Activated CD8-positive, alpha-beta T cell treated with anti-CD3 and anti-CD28 coated beads, Interleukin-2, amount 10 ng/mL, durations not matched to agents 7 days and 5 days (primary cell): ENCODE measurements around the gene AGTRAP. TPM values are rescaled to one million over a fixed set of nuclear protein-coding genes. Genes with fewer than 3 reads are reported as not detected.

Experiments
- ATAC-seq: fragments of 150-1000 bp; cut with Tn5 transposase; one replicate; pipeline ENCODE4 v1.10.0; 2021; ENCODE audit warnings: moderate library complexity
- CTCF ChIA-PET: fragments of 350-600 bp; sonication (Branson Sonifier 250); formaldehyde crosslinking; loops from one replicate; lab custom pipeline; 2021; ENCODE audit warnings: antibody characterized with exemption; lab: Charles Lee
- POLR2A ChIA-PET: fragments of 350-600 bp; sonication (Branson Sonifier 250); formaldehyde crosslinking; loops from one replicate; lab custom pipeline; 2021; ENCODE audit warnings: antibody characterized with exemption; lab: Charles Lee
- DNase-seq: peaks from one replicate; pipeline ENCODE4 v3.0.0-alpha.2; 2020
- H3K27ac Mint-ChIP-seq: one replicate; pipeline ENCODE4 v1.8.0; 2021; ENCODE audit warnings: mild to moderate bottlenecking, mixed read lengths
- H3K27me3 Mint-ChIP-seq: one replicate; pipeline ENCODE4 v1.8.0; 2021; ENCODE audit warnings: low read depth, mixed read lengths
- H3K36me3 Mint-ChIP-seq: one replicate; pipeline ENCODE4 v1.8.0; 2021; ENCODE audit warnings: low read depth, mixed read lengths
- H3K4me1 Mint-ChIP-seq: one replicate; pipeline ENCODE4 v1.8.0; 2021; ENCODE audit warnings: low read depth, mixed read lengths
- H3K4me3 Mint-ChIP-seq: one replicate; pipeline ENCODE4 v1.8.0; 2021; ENCODE audit warnings: mild to moderate bottlenecking, mixed read lengths
- H3K9me3 Mint-ChIP-seq: one replicate; pipeline ENCODE4 v1.8.0; 2022; ENCODE audit warnings: mixed read lengths; ENCODE audit not compliant: insufficient read depth
- total RNA-seq, 2 experiments: library from RNA; stranded (reverse); gene quantifications; one replicate each; pipeline ENCODE4 v1.2.3, GENCODE V29; 2021

Gene AGTRAP
- total RNA-seq, 2 experiments from 2014 or later, result 82.5 to 84.2 TPM

DNA sequence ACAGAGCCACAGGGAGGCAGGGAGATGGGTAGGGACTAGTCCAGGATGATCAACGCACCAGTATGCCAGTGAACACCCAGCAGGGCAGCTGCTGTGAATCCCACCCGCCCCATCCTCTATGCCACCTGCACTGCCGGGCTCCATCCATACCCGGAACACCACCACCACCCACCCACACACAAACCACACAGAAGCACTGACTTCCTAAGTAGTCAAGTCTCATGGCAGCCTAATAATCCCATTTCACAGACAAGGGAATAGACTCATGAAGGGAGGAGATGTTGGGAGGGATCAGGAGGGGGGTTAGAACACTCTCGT lies 38.1 kb upstream of the AGTRAP start:
- CTCF ChIA-PET, result interaction anchor here (1.5 to 2.5 kb wide), 2 partner anchors 10 to 21 kb away, joined by 3 to 8 read pairs; no protein-coding TSS in a partner anchor
- ATAC-seq, result no peak
- Mint-ChIP-seq H3K4me3 (no peak overlapping the region), H3K4me1 (peaks cover 27% of the 10 kb centered on the region), H3K27me3 (peaks cover 19% of the 10 kb centered on the region), H3K27ac (no peak overlapping the region), H3K36me3 (peaks cover 1% of the 10 kb centered on the region), H3K9me3 (no peaks in the 10 kb centered on the region)
- no peak for DNase-seq
- POLR2A ChIA-PET, result no interaction called here

- Mint-ChIP-seq H3K36me3 (no peaks in the 10 kb centered on the region), H3K4me1 (peaks cover 21% of the 10 kb centered on the region), H3K27ac (no peak overlapping the region), H3K27me3 (peaks cover 24% of the 10 kb centered on the region), H3K4me3 (no peak overlapping the region), H3K9me3 (no peaks in the 10 kb centered on the region)
- ATAC-seq (no peak), DNase-seq (no peak)
- POLR2A ChIA-PET, result interaction anchor here (1.2 to 1.7 kb wide), 2 partner anchors 41 to 208 kb away, joined by 3 to 5 read pairs; no protein-coding TSS in a partner anchor
- CTCF ChIA-PET, result interaction anchor here (0.8 to 1.4 kb wide), 2 partner anchors 19 to 36 kb away, joined by 3 to 4 read pairs; partner anchors contain the start of gene MAD2L2
These were observed 35.1 kb upstream of the AGTRAP start for GRCh38 chr1:11700601-11701467.

GRCh38 chr1:11701551-11701961 lies 34.4 kb upstream of the AGTRAP start:
- Mint-ChIP-seq H3K27me3 (peaks cover 24% of the 10 kb centered on the region), H3K36me3 (no peaks in the 10 kb centered on the region), H3K27ac (no peak overlapping the region), H3K4me3 (no peak overlapping the region), H3K9me3 (no peaks in the 10 kb centered on the region), H3K4me1 (peaks cover 21% of the 10 kb centered on the region)
- CTCF ChIA-PET, result no interaction called here
- ATAC-seq, result no peak
- POLR2A ChIA-PET, result interaction anchor here (1.2 to 1.7 kb wide), 2 partner anchors 42 to 207 kb away, joined by 3 to 5 read pairs; no protein-coding TSS in a partner anchor
- DNase-seq, result no peak

DNA sequence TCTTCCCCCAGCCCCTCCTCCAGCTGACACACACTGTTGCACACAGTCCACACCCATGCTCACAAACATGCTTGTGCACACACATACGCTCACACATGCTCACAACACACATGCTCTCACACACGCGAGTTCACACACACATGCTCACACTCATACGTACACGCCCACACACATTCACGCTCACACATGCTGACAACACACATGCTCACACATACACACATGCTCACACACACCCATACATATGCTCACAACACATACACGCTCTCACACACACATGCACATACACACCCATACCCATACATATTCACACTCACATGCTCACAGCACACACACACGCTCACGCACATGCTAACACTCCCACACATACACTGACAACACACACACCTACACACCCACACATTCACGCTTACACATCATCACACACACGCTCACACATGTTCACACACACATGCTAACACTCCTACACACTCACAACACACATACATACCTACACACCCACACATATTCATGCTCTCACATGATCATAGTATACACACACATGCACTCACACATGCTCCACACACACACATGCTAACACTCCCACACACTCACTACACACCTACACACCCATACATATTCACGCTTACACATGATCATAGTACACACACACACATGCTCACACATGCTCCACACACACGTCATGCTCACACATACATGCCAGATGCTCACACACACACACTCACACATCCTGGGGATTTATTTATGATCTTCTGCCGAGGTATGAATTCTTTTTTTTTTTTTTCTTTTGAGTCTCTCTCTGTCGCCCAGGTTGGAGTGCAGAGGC lies 33.7 kb upstream of the AGTRAP start:
- POLR2A ChIA-PET, result no interaction called here
- H3K4me1 Mint-ChIP-seq, result peaks cover 19% of the 10 kb centered on the region
- ATAC-seq (no peak), DNase-seq (no peak)
- H3K9me3 Mint-ChIP-seq, result no peaks in the 10 kb centered on the region
- CTCF ChIA-PET, result no interaction called here
- no peaks in the 10 kb centered on the region for H3K36me3 Mint-ChIP-seq
- H3K27me3 Mint-ChIP-seq, result peaks cover 24% of the 10 kb centered on the region
- no peak overlapping the region for H3K4me3 Mint-ChIP-seq
- H3K27ac Mint-ChIP-seq, result no peak overlapping the region

GRCh38 chr1:11703357-11704193 lies 32.4 kb upstream of the AGTRAP start:
- ATAC-seq, result no peak
- Mint-ChIP-seq H3K9me3 (no peaks in the 10 kb centered on the region), H3K4me1 (peaks cover 11% of the 10 kb centered on the region), H3K36me3 (peaks cover 2% of the 10 kb centered on the region), H3K4me3 (no peak overlapping the region), H3K27me3 (peaks cover 21% of the 10 kb centered on the region), H3K27ac (no peak overlapping the region)
- ChIA-PET POLR2A (no interaction called here), CTCF (interaction anchor here (2.1 kb wide), 1 partner anchor 12 kb away, joined by 9 read pairs; no protein-coding TSS in a partner anchor)
- DNase-seq, result no peak

DNA sequence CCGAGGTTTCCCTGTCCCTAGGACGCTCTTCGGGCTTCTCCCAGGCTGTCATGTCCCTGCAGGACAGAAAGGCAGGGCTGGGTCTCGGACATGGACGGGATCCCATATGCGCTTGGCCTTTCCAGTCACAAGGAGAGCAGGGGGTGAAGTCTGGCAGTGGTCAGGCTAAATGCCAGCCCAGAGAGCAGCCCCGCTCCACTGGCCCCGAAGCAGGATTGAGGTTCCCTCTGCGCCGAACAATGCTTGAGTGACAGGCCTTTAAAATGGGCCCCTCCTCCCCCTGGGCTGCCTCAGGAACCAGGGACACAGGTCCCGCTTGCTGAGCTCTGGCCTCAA lies 31.8 kb upstream of the AGTRAP start:
- Mint-ChIP-seq H3K4me3 (no peak overlapping the region), H3K4me1 (peaks cover 16% of the 10 kb centered on the region), H3K27ac (no peak overlapping the region), H3K27me3 (peaks cover 17% of the 10 kb centered on the region), H3K9me3 (no peaks in the 10 kb centered on the region), H3K36me3 (peaks cover 2% of the 10 kb centered on the region)
- ATAC-seq (no peak), DNase-seq (no peak)
- CTCF ChIA-PET, result interaction anchor here (2.1 kb wide), 1 partner anchor 11 kb away, joined by 9 read pairs; no protein-coding TSS in a partner anchor
- POLR2A ChIA-PET, result no interaction called here

DNA sequence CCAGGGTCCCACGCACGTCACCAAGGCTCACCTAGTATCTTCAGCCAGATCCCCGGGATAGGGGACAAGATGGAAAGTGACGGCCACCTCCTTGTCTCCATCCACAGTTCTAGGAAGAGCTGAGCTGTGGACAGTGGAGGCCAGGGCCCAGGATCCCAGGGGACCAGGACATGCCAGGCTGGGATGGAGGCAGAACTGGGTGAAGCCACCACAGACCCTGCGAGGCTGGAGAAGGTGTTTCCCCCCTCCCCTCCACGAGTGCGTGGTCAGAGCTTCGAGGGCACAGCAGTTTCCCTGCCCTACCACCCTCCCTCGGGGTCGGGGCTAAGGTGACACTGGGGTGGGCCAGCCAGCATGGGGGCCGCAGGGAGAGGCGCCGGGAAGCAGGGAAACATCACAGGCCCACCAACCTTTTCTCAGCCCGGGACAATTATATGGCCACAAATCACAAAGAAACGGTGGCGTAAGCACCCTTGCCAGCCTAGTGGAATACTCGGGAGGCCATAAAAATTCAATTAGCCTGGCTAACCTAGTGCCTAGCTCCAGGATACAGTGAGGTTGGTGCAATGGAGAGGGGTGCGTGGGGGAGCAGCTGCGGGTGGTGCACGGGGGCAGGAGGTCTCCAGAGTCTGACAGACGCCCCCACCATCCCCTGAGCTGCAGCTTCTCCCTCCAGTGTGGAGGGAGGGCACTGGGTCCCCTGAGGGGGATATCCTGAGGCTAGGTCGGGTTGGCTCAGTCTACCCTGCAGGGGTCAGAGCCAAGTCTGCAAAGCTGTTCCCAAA lies 31.1 kb upstream of the AGTRAP start:
- DNase-seq, result no peak
- peaks cover 16% of the 10 kb centered on the region for H3K4me1 Mint-ChIP-seq
- ATAC-seq, result no peak
- peaks cover 19% of the 10 kb centered on the region for H3K27me3 Mint-ChIP-seq
- H3K9me3 Mint-ChIP-seq, result no peaks in the 10 kb centered on the region
- no peak overlapping the region for H3K27ac Mint-ChIP-seq
- ChIA-PET POLR2A (interaction anchor here (1.0 kb wide), 1 partner anchor 203 kb away, joined by 3 read pairs; no protein-coding TSS in a partner anchor), CTCF (interaction anchor here (2.1 kb wide), 1 partner anchor 11 kb away, joined by 9 read pairs; no protein-coding TSS in a partner anchor)
- no peak overlapping the region for H3K4me3 Mint-ChIP-seq
- H3K36me3 Mint-ChIP-seq, result peaks cover 2% of the 10 kb centered on the region

GRCh38 chr1:11705596-11705995 lies 30.3 kb upstream of the AGTRAP start:
- H3K27ac Mint-ChIP-seq, result no peak overlapping the region
- peaks cover 16% of the 10 kb centered on the region for H3K4me1 Mint-ChIP-seq
- DNase-seq (no peak), ATAC-seq (no peak)
- H3K4me3 Mint-ChIP-seq, result no peak overlapping the region
- H3K27me3 Mint-ChIP-seq, result peaks cover 19% of the 10 kb centered on the region
- ChIA-PET POLR2A (interaction anchor here (1.0 kb wide), 1 partner anchor 202 kb away, joined by 3 read pairs; no protein-coding TSS in a partner anchor), CTCF (interaction anchor here (2.1 kb wide), 1 partner anchor 10 kb away, joined by 9 read pairs; no protein-coding TSS in a partner anchor)
- peaks cover 2% of the 10 kb centered on the region for H3K36me3 Mint-ChIP-seq
- no peaks in the 10 kb centered on the region for H3K9me3 Mint-ChIP-seq

- H3K27ac Mint-ChIP-seq, result no peak overlapping the region
- no peak overlapping the region for H3K4me3 Mint-ChIP-seq
- H3K4me1 Mint-ChIP-seq, result peaks cover 16% of the 10 kb centered on the region
- no peak for DNase-seq
- ChIA-PET CTCF (no interaction called here), POLR2A (interaction anchor here (1.0 kb wide), 1 partner anchor 201 kb away, joined by 3 read pairs; no protein-coding TSS in a partner anchor)
- H3K36me3 Mint-ChIP-seq, result peaks cover 2% of the 10 kb centered on the region
- H3K9me3 Mint-ChIP-seq, result no peaks in the 10 kb centered on the region
- H3K27me3 Mint-ChIP-seq, result peaks cover 17% of the 10 kb centered on the region
- ATAC-seq, result no peak
These were observed 29.6 kb upstream of the AGTRAP start for GRCh38 chr1:11706292-11706691.

GRCh38 chr1:11707621-11708276 lies 28.2 kb upstream of the AGTRAP start:
- DNase-seq, result no peak
- Mint-ChIP-seq H3K4me1 (peaks cover 16% of the 10 kb centered on the region), H3K9me3 (no peaks in the 10 kb centered on the region), H3K36me3 (peaks cover 2% of the 10 kb centered on the region), H3K27me3 (peaks cover 17% of the 10 kb centered on the region), H3K4me3 (no peak overlapping the region), H3K27ac (no peak overlapping the region)
- ChIA-PET POLR2A (interaction anchor here (0.9 to 1.3 kb wide), 3 partner anchors 12 to 26 kb away, joined by 3 to 6 read pairs (median 3); no protein-coding TSS in a partner anchor), CTCF (interaction anchor here (1.2 to 4.4 kb wide), 3 partner anchors 9 to 26 kb away, joined by 3 to 32 read pairs (median 5); partner anchors contain the start of gene MAD2L2)
- ATAC-seq, result no peak
